ENCODE data around the gene GCAT. TPM values are rescaled to one million over a fixed set of nuclear protein-coding genes. Genes with fewer than 3 reads are reported as not detected.
A peak's percentile ranks its signal among the peaks of the same experiment; 100 is the strongest.

The GCAT gene
- total and polyA plus RNA-seq, 2 of the 4 experiments (the other 2 are of a cell fraction), result 20.6 to 32.3 TPM

DNA sequence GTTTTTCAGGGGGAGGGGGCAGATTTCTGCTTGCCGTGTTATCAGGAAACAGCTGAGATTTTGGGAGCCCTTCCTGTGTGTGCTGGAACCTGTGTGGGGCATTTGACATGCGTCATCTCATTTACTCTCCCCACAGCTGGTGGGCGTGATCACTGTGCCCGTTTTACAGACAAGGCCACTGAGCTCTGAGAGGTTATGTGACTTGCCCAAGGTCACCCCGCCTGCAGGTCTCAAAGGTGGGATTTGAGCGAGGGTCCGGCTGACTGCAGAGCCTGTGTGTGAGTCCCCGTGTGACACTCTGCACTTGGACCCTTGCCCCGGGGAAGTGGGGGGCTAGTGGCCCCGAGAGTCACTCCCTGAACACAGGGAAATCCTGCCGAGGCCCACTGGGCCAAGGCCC is 48.5 kb upstream of the GCAT start:
- Histone ChIP-seq H2BK5ac (ENCODE audit: low read depth, low read length, poor library complexity, severe bottlenecking) (no peak overlapping the region), H4K5ac (ENCODE audit: low read depth, low read length) (no peak overlapping the region), H3K4me3 (ENCODE audit: insufficient read depth, low read depth, low read length) (no peak overlapping the region), H3K9me1 (ENCODE audit: insufficient read depth, low read length) (peaks cover 11% of the 10 kb centered on the region), H3K14ac (replicated peaks; ENCODE audit: low read depth, low read length) (no peak overlapping the region), H3K27ac (ENCODE audit: insufficient read depth, low read length) (no peak overlapping the region), H3K9me3 (ENCODE audit: control insufficient read depth, insufficient read depth, low read length) (no peaks in the 10 kb centered on the region), H4K8ac (ENCODE audit: low read depth in 2 of 2, low read length in 2 of 2) (no peak overlapping the region), H3K4ac (ENCODE audit: low read depth, low read length) (no peak overlapping the region), H3K9ac (ENCODE audit: low read depth, low read length) (no peak overlapping the region), H3K79me1 (ENCODE audit: low read depth in 1 of 2, low read length in 2 of 2) (peaks cover 34 to 92% of the 10 kb centered on the region in 2 experiments), H2AFZ (replicated peaks; ENCODE audit: low read length, poor library complexity) (no peak overlapping the region), H3K56ac (ENCODE audit: extremely low read depth, insufficient read depth, low read length) (no peak overlapping the region), H3K4me2 (ENCODE audit: low read depth, low read length) (no peak overlapping the region), H3K23ac (ENCODE audit: low read depth, low read length) (no peak overlapping the region), H4K91ac (ENCODE audit: insufficient read depth, low read depth, low read length) (no peak overlapping the region), H2BK15ac (ENCODE audit: low read depth, low read length) (no peak overlapping the region), H3K27me3 (ENCODE audit: control insufficient read depth, insufficient read depth, low read length) (no peaks in the 10 kb centered on the region), H2AK9ac (replicated peaks; ENCODE audit: low read depth, low read length, poor library complexity) (peak overlapping the region; percentile 35), H2AK5ac (ENCODE audit: low read depth, low read length) (no peak overlapping the region), H2BK120ac (ENCODE audit: low read depth, low read length) (no peak overlapping the region), H3K36me3 (ENCODE audit: control insufficient read depth, insufficient read depth, low read length) (peaks cover 78% of the 10 kb centered on the region), H3K18ac (ENCODE audit: low read depth, low read length) (no peak overlapping the region), H4K20me1 (ENCODE audit: insufficient read depth, low read length) (peaks cover 21% of the 10 kb centered on the region), H3K4me1 (ENCODE audit: control insufficient read depth, insufficient read depth, low read length) (0 out of 2 replicates have a peak, but pooled peaks cover 3% of the 10 kb centered on the region), H2BK20ac (ENCODE audit: low read depth, low read length) (no peak overlapping the region)
- ATAC-seq (ENCODE audit: low read depth) (no peak), DNase-seq (no peak)
- 92% methylated on average over 7 of the region's 11 CpGs; no CpG with 5 or more reads in 1 of the 2 experiments for WGBS, 2 experiments (ENCODE audit: extremely low coverage in 2 of 2, insufficient read length in 1 of 2)
- no TSS peak for BruUV-seq (replicated peaks)
- in situ Hi-C loops (cut with MboI; ENCODE audit: low sequenced_read_pairs), result no loop called here
- intact Hi-C loops (cut with micrococcal nuclease), result no loop called here
- ChIA-PET POLR2A (ENCODE audit: unreplicated experiment) (no interaction called here), CTCF (no interaction called here)
- TF ChIP-seq BHLHE40 (IDR thresholded peaks at IDR 0.05; ENCODE audit: low read depth, low read length) (no peak), CHD1 (IDR thresholded peaks at IDR 0.05; ENCODE audit: low read depth, low read length) (no peak), SMC3 (IDR thresholded peaks at IDR 0.05; ENCODE audit: low read depth, low read length) (no peak), RAD21 (IDR thresholded peaks at IDR 0.05; ENCODE audit: low read length) (no peak), MAZ (IDR thresholded peaks at IDR 0.05; ENCODE audit: borderline replicate concordance, low read depth, low read length) (no peak), RCOR1 (IDR thresholded peaks at IDR 0.05; ENCODE audit: insufficient replicate concordance, low read length) (no peak), CEBPB (IDR thresholded peaks at IDR 0.05; ENCODE audit: low read depth, low read length) (no peak), MAFK (IDR thresholded peaks at IDR 0.05; ENCODE audit: low read depth, low read length) (no peak), FOS (IDR thresholded peaks at IDR 0.05; ENCODE audit: low read depth, low read length) (no peak), NFE2L2 (IDR thresholded peaks at IDR 0.05; ENCODE audit: low read depth, low read length) (no peak), RFX5 (IDR thresholded peaks at IDR 0.05; ENCODE audit: low read depth, low read length) (no peak), POLR2A (IDR thresholded peaks at IDR 0.05; ENCODE audit: low read depth, low read length) (no peak), MXI1 (IDR thresholded peaks at IDR 0.05; ENCODE audit: borderline replicate concordance, low read depth, low read length) (no peak)
- TF ChIP-seq, protein P1, sequence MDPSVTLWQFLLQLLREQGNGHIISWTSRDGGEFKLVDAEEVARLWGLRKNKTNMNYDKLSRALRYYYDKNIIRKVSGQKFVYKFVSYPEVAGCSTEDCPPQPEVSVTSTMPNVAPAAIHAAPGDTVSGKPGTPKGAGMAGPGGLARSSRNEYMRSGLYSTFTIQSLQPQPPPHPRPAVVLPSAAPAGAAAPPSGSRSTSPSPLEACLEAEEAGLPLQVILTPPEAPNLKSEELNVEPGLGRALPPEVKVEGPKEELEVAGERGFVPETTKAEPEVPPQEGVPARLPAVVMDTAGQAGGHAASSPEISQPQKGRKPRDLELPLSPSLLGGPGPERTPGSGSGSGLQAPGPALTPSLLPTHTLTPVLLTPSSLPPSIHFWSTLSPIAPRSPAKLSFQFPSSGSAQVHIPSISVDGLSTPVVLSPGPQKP (IDR thresholded peaks at IDR 0.05; ENCODE audit: borderline replicate concordance, low read depth, low read length), result no peak
- TF ChIP-seq, protein P2, sequence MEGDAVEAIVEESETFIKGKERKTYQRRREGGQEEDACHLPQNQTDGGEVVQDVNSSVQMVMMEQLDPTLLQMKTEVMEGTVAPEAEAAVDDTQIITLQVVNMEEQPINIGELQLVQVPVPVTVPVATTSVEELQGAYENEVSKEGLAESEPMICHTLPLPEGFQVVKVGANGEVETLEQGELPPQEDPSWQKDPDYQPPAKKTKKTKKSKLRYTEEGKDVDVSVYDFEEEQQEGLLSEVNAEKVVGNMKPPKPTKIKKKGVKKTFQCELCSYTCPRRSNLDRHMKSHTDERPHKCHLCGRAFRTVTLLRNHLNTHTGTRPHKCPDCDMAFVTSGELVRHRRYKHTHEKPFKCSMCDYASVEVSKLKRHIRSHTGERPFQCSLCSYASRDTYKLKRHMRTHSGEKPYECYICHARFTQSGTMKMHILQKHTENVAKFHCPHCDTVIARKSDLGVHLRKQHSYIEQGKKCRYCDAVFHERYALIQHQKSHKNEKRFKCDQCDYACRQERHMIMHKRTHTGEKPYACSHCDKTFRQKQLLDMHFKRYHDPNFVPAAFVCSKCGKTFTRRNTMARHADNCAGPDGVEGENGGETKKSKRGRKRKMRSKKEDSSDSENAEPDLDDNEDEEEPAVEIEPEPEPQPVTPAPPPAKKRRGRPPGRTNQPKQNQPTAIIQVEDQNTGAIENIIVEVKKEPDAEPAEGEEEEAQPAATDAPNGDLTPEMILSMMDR (conservative IDR thresholded peaks at IDR 0.05; ENCODE audit: low read depth, low read length), result no peak
- TF ChIP-seq, protein P3, sequence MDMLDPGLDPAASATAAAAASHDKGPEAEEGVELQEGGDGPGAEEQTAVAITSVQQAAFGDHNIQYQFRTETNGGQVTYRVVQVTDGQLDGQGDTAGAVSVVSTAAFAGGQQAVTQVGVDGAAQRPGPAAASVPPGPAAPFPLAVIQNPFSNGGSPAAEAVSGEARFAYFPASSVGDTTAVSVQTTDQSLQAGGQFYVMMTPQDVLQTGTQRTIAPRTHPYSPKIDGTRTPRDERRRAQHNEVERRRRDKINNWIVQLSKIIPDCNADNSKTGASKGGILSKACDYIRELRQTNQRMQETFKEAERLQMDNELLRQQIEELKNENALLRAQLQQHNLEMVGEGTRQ (IDR thresholded peaks at IDR 0.05; ENCODE audit: low read depth, low read length), result no peak
- dilution Hi-C loops (cut with HindIII; ENCODE audit: low sequenced_read_pairs, unreplicated experiment), result no loop called here

Measured in IMR-90 (cell line).